ENCODE measurements around the gene KRTAP22-2. TPM values are rescaled to one million over a fixed set of nuclear protein-coding genes. Genes with fewer than 3 reads are reported as not detected.

The KRTAP22-2 gene
- not detected for total RNA-seq

DNA sequence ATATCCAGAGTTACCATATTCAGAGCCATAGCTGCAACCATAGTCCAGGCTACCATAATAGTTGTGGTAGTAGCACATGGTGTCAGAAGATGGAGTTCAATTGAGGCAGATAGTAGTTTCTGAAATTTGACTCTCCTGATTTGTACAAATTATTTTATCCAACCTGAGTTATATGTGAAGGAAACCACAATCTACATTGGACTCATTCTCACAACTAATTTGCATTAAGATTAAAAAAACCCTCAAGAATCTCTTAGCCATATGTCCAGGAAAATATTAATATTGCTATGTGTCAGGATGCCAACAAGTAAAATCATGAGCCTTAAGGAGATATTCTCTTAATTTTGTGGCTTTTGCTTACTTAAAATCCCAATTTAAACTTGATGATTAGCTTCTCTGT is at the start of gene KRTAP22-2:
Gene KRTAP22-2 (minus strand): TSS at position 101 of the 400 bp plus-strand sequence.
- Histone ChIP-seq H3K4me1 (replicated peaks in 1 of 2) (no peaks in the 10 kb centered on the region), H3K27ac (no peak within 1 kb of the TSS), H3K4me3 (no peak within 1 kb of the TSS)
- in situ Hi-C loops (cut with MboI; ENCODE audit: low pct_unique_long_range_greater_than_20kb in 2 of 9, low sequenced_read_pairs in 9 of 9, unreplicated experiment in 9 of 9), result no loop called here
- no peak for ATAC-seq (replicated peaks in 6 of 8)

DNA sequence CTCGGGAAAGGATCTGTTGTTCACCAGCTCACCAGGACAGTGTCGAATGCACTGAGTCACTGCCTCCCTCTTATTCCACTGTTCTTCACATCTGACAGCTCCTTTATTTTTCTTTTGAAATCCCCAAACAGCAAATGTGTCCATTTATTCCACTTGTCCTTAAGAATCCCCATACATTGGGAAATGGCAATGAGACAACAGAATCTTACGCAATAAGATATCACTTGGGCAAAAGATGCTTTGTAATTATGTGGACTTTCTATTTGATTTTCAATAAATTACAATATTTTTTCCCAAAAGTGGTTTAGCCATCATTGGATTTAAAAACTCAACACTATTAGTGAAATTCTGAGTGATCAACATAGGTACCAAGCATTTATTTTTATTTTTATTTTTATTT is 48.5 kb upstream of the KRTAP22-2 start:
- no peaks in the 10 kb centered on the region for H3K4me1 ChIP-seq (replicated peaks in 1 of 2)
- 30 to 100% (median 87%) methylated on average over 1 to 3 of the region's 3 CpGs; no CpG with 5 or more reads in 2 of the 10 experiments for WGBS, 10 experiments
- in situ Hi-C loops (cut with MboI; ENCODE audit: low pct_unique_long_range_greater_than_20kb in 2 of 9, low sequenced_read_pairs in 9 of 9, unreplicated experiment in 9 of 9), result no loop called here
- no peak for ATAC-seq (replicated peaks in 6 of 8)
- no peak overlapping the region for H3K27ac ChIP-seq
- no peak overlapping the region for H3K4me3 ChIP-seq

DNA sequence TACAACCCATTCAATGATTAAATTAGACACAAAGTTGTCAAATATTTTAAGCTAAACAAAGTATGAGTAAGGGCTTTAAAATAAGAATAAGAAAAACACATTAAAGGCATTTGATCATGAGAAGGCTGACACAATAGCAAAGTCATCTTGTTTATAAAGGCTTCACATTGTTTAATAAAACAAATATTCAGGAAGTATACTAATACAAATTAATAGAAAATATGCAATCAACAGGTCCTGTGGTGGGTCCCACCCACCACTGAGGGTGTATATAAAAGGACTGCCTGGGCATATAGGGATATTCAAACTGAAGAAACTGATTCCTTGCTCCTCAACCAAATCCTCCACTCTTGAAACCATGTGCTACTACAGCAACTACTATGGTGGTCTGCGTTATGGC is 44.7 kb upstream of the KRTAP22-2 start, which contains the start of gene KRTAP20-2:
Gene KRTAP20-2 (plus strand): TSS at position 301 of the 400 bp plus-strand sequence. CDS start 58 bp downstream, at position 359.
- in situ Hi-C loops (cut with MboI; ENCODE audit: low pct_unique_long_range_greater_than_20kb in 2 of 9, low sequenced_read_pairs in 9 of 9, unreplicated experiment in 9 of 9), result no loop called here
- no peak for ATAC-seq (replicated peaks in 6 of 8)

DNA sequence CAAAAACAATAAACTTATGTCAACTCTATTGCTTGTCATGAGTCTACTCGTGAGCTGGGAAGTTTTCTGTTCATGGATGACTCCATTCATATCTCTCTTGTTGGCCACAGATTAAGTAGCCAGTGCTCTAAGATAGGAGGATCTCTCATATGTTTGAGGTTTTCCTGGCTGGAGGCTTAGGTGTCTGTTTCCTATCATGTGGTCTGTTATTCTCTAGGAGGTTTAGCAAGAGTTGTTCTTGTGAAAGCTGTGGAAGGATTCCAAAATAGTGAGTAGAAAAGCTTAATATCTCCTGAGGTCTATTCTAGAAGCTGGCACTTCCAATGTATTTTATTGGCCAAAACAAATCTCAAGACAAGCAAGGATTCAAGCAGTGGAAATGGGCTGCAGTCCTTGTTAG is 39.0 kb upstream of the KRTAP22-2 start:
- 0 to 75% (median 67%) methylated on average over 1 of the region's 1 CpG; no CpG with 5 or more reads in 3 of the 10 experiments for WGBS, 10 experiments

More for the DNA sequence above, 44.7 kb upstream of the KRTAP22-2 start, which contains the start of gene KRTAP20-2:
- Histone ChIP-seq H3K27ac (no peak within 1 kb of the TSS), H3K4me1 (replicated peaks in 1 of 2) (no peaks in the 10 kb centered on the region), H3K4me3 (no peak within 1 kb of the TSS)
- 0 to 88% (median 56%) methylated on average over 1 of the region's 1 CpG; no CpG with 5 or more reads in 6 of the 10 experiments for WGBS, 10 experiments

DNA sequence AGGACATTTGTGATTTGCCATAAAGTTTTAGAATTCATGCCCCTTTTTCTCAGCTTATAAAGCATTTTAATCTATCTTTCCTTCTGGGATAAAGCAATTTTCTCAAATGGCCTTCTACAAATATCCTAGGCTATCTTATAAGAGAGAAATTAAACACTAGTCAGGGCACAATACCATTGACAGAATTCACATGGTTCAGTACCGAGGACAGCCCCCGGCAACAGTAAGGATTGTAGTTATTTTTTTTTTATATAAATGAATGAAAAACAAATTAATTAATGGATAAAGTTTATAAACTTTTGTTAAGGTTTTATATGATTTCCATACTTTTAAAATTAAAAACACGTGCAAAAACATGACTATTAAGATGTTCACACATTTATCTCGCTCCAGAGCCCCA is 37.9 kb upstream of the KRTAP22-2 start:
- ATAC-seq (replicated peaks in 6 of 8), result no peak
- Histone ChIP-seq H3K4me1 (replicated peaks in 1 of 2) (no peaks in the 10 kb centered on the region), H3K4me3 (no peak overlapping the region), H3K27ac (no peak overlapping the region)
- in situ Hi-C loops (cut with MboI; ENCODE audit: low pct_unique_long_range_greater_than_20kb in 2 of 9, low sequenced_read_pairs in 9 of 9, unreplicated experiment in 9 of 9), result no loop called here
- 3 to 100% (median 76%) methylated on average over 1 to 4 of the region's 4 CpGs for WGBS, 10 experiments

More for the DNA sequence above, 39.0 kb upstream of the KRTAP22-2 start:
- ATAC-seq (replicated peaks in 6 of 8), result no peak
- H3K4me1 ChIP-seq (replicated peaks in 1 of 2), result no peaks in the 10 kb centered on the region
- in situ Hi-C loops (cut with MboI; ENCODE audit: low pct_unique_long_range_greater_than_20kb in 2 of 9, low sequenced_read_pairs in 9 of 9, unreplicated experiment in 9 of 9), result no loop called here
- H3K27ac ChIP-seq, result no peak overlapping the region
- H3K4me3 ChIP-seq, result no peak overlapping the region

DNA sequence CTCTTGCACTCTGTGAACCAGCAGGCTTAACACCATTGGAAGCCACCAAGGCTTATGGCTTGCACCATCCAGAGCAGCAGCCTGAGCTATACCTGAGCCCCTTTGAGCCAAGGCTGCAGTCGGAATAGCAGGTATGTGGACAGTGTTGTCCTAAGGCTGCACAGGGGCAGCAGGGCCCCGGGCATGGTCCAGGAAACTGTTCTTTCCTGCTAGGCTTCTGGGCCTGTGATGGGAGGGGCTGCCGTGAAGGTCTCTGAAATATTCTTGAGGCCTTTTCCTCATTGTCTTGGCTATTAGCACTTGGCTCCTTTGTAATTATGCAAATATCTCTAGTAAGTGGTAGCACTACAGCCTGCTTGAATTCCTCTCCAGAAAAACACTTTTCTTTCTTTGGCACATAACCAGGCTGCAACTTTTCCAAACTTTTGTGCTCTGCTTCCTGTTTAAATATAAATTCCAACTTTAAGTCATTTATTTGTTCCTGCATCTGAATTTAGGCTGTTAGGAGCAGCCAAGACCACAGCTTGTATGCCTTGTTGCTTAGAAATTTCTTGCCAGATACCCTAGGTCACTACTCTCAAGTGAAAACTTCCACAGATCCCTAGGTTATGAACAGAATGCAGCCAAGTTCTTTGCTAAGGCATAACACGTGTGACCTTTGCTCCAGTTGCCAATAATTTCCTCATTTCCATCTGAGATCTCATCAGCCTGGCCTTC is 35.4 kb upstream of the KRTAP22-2 start:
- no peak overlapping the region for H3K4me3 ChIP-seq
- in situ Hi-C loops (cut with MboI; ENCODE audit: low pct_unique_long_range_greater_than_20kb in 2 of 9, low sequenced_read_pairs in 9 of 9, unreplicated experiment in 9 of 9), result no loop called here
- 0 to 81% (median 65%) methylated on average over 1 to 4 of the region's 4 CpGs; no CpG with 5 or more reads in 1 of the 10 experiments for WGBS, 10 experiments
- no peak overlapping the region for H3K27ac ChIP-seq
- no peak for ATAC-seq (replicated peaks in 6 of 8)
- no peaks in the 10 kb centered on the region for H3K4me1 ChIP-seq (replicated peaks in 1 of 2)

DNA sequence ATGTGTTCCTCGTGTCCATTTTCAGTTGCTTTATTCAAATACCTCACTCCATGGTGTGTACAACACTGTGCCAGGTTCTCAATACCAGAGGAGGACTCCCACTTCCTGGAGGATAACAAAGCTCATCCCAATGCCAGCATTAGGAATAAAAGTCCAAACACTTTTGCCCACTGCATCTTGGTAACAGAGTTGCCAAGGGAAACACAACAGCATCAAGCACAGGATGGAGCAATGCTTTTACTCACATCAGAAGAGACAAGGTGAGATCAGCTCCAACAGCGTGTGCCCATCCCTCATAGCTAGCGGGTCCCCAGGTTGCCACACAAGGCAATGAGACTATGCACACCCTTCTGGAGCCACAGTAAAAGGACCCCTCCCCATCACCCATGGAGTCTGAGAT is 33.2 kb upstream of the KRTAP22-2 start:
- no peak overlapping the region for H3K27ac ChIP-seq
- H3K4me1 ChIP-seq (replicated peaks in 1 of 2), result no peaks in the 10 kb centered on the region
- no peak for ATAC-seq (replicated peaks in 6 of 8)
- no peak overlapping the region for H3K4me3 ChIP-seq
- in situ Hi-C loops (cut with MboI; ENCODE audit: low pct_unique_long_range_greater_than_20kb in 2 of 9, low sequenced_read_pairs in 9 of 9, unreplicated experiment in 9 of 9), result no loop called here
- WGBS, 10 experiments, result 17 to 100% (median 87%) methylated on average over 1 to 2 of the region's 3 CpGs; no CpG with 5 or more reads in 2 of the 10 experiments

DNA sequence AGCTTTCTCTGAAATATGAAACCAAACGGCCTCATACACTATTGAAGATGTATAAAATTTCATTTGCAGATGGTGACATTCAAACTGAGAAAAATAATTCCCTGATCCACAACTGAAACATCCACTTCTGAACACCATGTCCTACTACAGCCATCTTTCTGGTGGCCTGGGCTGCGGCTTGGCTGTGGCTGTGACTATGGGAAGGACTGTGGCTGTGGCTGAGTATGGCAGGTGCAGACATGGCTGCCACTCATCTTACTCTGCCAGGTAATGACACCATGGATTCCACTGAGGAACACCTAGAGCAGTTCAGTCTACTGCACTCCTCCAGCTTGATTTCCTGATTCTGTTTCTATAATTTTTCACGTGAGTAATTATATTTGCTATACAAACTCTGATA is 30.3 kb upstream of the KRTAP22-2 start, which contains the start of gene KRTAP20-4:
Gene KRTAP20-4 (plus strand): TSS at position 106 of the 400 bp plus-strand sequence.
- Histone ChIP-seq H3K27ac (no peak within 1 kb of the TSS), H3K4me3 (no peak within 1 kb of the TSS), H3K4me1 (replicated peaks in 1 of 2) (no peaks in the 10 kb centered on the region)
- WGBS, 10 experiments, result 0 to 100% (median 67%) methylated on average over 1 to 3 of the region's 3 CpGs; no CpG with 5 or more reads in 1 of the 10 experiments
- in situ Hi-C loops (cut with MboI; ENCODE audit: low pct_unique_long_range_greater_than_20kb in 2 of 9, low sequenced_read_pairs in 9 of 9, unreplicated experiment in 9 of 9), result no loop called here
- no peak for ATAC-seq (replicated peaks in 6 of 8)

DNA sequence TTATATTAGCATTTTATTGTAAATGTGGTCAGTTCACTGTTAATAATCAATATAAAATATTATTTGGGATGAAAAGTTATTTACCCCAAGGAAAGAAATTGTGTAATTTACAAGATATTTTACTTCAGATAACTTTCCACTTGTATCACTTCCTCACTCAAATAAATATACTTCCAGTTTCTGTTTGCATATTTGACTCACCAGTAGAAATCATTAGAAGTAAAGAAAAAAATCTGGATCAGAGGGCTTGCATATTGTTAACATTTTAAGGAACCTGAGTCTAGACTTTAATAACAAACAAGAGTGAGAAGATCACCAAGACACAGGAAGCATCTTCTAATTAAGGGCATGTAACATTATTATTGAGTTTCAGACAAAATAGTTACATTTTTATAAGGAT is 29.9 kb upstream of the KRTAP22-2 start:
- Histone ChIP-seq H3K4me3 (no peak overlapping the region), H3K4me1 (replicated peaks in 1 of 2) (no peaks in the 10 kb centered on the region), H3K27ac (no peak overlapping the region)
- in situ Hi-C loops (cut with MboI; ENCODE audit: low pct_unique_long_range_greater_than_20kb in 2 of 9, low sequenced_read_pairs in 9 of 9, unreplicated experiment in 9 of 9), result no loop called here
- ATAC-seq (replicated peaks in 6 of 8), result no peak

DNA sequence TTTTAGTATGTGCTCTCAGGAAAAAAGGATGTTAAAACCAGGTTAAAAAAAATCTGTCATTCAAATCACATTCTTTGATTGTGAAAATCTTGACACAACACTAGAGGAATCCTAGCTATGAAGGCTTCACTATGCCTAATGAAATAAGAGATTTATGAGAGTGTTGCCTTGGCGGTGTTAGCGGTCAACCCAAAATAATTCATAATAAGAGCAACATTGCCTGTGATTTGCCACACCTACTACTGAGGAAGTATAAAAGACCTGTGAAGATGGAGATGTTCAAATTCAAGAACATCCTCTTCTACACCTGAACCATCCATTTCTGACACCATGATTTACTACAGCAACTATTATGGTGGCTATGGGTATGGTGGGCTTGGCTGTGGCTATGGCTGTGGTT is 25.9 kb upstream of the KRTAP22-2 start, which contains the start of gene KRTAP20-1:
Gene KRTAP20-1 (plus strand): TSS at position 301 of the 400 bp plus-strand sequence. CDS start 30 bp downstream, at position 331.
- H3K4me1 ChIP-seq (replicated peaks in 1 of 2), result no peaks in the 10 kb centered on the region
- no peak within 1 kb of the TSS for H3K27ac ChIP-seq
- in situ Hi-C loops (cut with MboI; ENCODE audit: low pct_unique_long_range_greater_than_20kb in 2 of 9, low sequenced_read_pairs in 9 of 9, unreplicated experiment in 9 of 9), result no loop called here
- no peak for ATAC-seq (replicated peaks in 6 of 8)
- H3K4me3 ChIP-seq, result no peak within 1 kb of the TSS
- WGBS, 10 experiments, result 20 to 93% (median 48%) methylated on average over 2 of the region's 2 CpGs; no CpG with 5 or more reads in 4 of the 10 experiments

DNA sequence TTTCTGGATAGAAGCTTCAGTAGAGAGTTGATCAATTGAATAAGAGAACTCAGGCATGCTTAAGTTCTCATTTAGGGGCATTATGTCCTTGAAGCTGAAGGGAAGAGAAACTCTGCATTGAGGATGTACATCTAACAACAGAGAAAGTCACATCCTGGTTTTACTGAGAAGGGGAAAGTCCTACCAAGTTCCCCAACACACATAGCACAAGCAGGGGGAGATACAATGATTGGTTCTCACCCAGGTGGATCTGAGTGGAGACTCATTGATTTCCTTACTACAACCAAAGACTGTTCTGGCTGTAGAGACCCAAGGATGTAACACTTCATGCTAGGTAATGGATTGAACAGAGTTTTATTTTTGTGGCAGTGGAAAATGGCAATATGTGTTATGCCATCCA is 25.0 kb upstream of the KRTAP22-2 start:
- no peak overlapping the region for H3K27ac ChIP-seq
- H3K4me1 ChIP-seq (replicated peaks in 1 of 2), result no peaks in the 10 kb centered on the region
- ATAC-seq (replicated peaks in 6 of 8), result no peak
- H3K4me3 ChIP-seq, result no peak overlapping the region
- in situ Hi-C loops (cut with MboI; ENCODE audit: low pct_unique_long_range_greater_than_20kb in 2 of 9, low sequenced_read_pairs in 9 of 9, unreplicated experiment in 9 of 9), result no loop called here

DNA sequence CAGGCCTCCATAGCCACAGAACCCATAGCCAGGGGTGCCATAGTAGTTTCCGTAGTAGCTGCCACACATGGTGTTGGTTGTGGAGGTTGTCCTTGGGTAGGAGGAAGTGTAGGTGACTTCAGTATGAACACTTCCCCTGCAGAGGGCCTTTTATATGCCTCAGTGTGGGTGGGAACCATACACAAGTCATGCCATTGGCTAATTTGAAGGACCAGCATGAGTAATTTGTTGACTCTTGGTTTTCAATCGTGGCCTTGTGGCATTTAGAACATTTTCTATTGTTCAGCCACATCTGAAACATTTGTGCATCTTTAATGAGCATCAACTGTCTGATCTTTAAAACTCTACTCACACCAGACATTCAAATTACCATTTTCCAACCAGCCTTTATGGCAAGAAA is 23.6 kb upstream of the KRTAP22-2 start, which contains the start of gene KRTAP6-1:
Gene KRTAP6-1 (minus strand): TSS at position 95 of the 400 bp plus-strand sequence. CDS start 26 bp downstream, at position 69.
- no peak for ATAC-seq (replicated peaks in 6 of 8)
- WGBS, 10 experiments, result 0 to 89% (median 50%) methylated on average over 1 to 2 of the region's 2 CpGs; no CpG with 5 or more reads in 3 of the 10 experiments
- in situ Hi-C loops (cut with MboI; ENCODE audit: low pct_unique_long_range_greater_than_20kb in 2 of 9, low sequenced_read_pairs in 9 of 9, unreplicated experiment in 9 of 9), result no loop called here
- Histone ChIP-seq H3K4me3 (no peak within 1 kb of the TSS), H3K27ac (no peak within 1 kb of the TSS), H3K4me1 (replicated peaks in 1 of 2) (no peaks in the 10 kb centered on the region)

DNA sequence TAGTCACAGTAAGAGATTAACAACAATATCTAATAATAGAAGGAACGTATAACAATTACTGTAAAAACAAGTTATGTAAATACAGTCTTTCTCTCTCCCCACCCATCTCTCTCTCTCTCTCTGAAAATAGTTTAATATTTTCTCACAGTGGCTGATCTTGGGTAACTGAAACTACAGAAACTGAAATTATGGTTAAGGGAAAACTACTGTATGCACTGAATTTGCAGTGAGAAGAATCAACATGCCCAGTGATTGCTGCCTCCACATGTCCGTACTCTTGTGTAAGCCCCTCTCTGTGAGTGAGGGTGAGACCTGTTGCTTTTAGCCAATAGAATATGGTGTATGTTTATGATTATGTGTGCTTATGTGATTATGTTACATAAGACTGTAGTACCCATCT is 21.9 kb upstream of the KRTAP22-2 start:
- 0 to 100% (median 82%) methylated on average over 1 to 2 of the region's 2 CpGs for WGBS, 10 experiments
- no peak for ATAC-seq (replicated peaks in 6 of 8)
- no peaks in the 10 kb centered on the region for H3K4me1 ChIP-seq (replicated peaks in 1 of 2)
- H3K4me3 ChIP-seq, result no peak overlapping the region
- in situ Hi-C loops (cut with MboI; ENCODE audit: low pct_unique_long_range_greater_than_20kb in 2 of 9, low sequenced_read_pairs in 9 of 9, unreplicated experiment in 9 of 9), result no loop called here
- H3K27ac ChIP-seq, result no peak overlapping the region

DNA sequence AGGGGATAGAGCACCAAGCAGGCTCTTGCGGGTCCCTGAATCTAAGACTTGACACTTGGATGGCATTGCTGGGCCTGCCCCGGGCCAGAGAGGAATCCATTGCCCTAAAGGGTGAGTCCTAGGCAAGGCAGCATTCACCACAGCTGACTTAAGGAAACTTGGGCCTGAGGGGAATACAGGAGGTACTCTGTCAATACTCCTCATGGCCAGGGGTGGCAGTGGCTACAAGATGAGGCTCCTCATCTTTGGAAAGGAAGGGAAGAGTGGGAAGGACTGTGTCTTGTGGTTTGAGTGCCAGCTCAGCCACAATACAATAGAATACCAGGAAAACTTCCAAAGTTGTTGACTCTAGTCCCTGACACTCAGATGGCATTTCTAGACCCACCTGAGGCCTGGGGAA is 15.8 kb upstream of the KRTAP22-2 start:
- ATAC-seq (replicated peaks in 6 of 8), result no peak
- in situ Hi-C loops (cut with MboI; ENCODE audit: low pct_unique_long_range_greater_than_20kb in 2 of 9, low sequenced_read_pairs in 9 of 9, unreplicated experiment in 9 of 9), result no loop called here
- H3K27ac ChIP-seq, result no peak overlapping the region
- no peaks in the 10 kb centered on the region for H3K4me1 ChIP-seq (replicated peaks in 1 of 2)
- no peak overlapping the region for H3K4me3 ChIP-seq
- 0 to 100% (median 68%) methylated on average over 1 to 2 of the region's 2 CpGs; no CpG with 5 or more reads in 4 of the 10 experiments for WGBS, 10 experiments

All from motor neuron (in vitro differentiated cells).